ENCODE measurements around the gene OSBPL2. TPM values are rescaled to one million over a fixed set of nuclear protein-coding genes. Genes with fewer than 3 reads are reported as not detected.

The OSBPL2 gene
- polyA plus RNA-seq, 1 donor, result 33.0 TPM

DNA sequence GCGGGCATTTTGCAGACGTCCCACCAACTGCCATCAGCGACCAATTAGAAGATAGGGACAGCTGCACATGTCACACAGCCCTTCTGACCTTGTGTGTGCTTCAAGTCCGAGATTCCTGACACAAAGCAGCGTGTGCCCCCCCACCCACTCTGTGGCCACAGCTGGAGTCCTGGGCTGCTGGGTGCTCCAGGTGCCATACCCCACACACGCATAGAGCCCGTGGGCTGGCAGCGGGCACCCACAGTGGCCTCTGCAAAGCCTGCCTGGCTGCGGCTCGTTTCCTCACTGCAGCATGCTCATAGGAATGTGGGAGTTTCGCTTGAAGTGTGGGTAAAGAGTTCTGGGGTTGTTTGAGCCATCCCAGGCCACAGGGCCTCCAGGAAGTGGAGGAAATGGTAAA, 62.0 kb downstream of the OSBPL2 start:
- no peak for DNase-seq (ENCODE audit: low read depth)

GRCh38 chr20:62301111-62301668, 62.9 kb downstream of the OSBPL2 start:
- no peak for DNase-seq (ENCODE audit: low read depth)

GRCh38 chr20:62301773-62302340, 63.5 kb downstream of the OSBPL2 start:
- peak; percentile 71 for DNase-seq (ENCODE audit: low read depth)

GRCh38 chr20:62302341-62303061, 64.2 kb downstream of the OSBPL2 start, which contains the start of gene ADRM1:
Gene ADRM1 (plus strand): TSS chr20:62302997. CDS start chr20:62303569, 572 bp downstream.
- peak; percentile 88 for DNase-seq (ENCODE audit: low read depth)

DNA sequence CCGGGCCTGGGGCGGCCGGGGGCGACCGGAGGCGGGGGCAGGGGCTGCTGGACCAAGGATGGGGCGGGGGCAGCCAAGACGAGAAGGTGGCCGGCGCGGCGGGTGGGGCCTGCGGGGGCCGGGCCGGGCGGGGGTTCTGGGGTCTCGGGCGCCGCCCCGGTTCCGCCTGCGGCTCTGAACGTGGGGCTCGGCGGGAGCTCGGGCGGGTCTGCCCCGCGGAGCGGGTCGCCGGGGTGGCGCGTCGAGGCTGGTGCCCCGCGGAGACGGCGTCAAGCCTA, 64.7 kb downstream of the OSBPL2 start:
- no peak for DNase-seq (ENCODE audit: low read depth)

DNA sequence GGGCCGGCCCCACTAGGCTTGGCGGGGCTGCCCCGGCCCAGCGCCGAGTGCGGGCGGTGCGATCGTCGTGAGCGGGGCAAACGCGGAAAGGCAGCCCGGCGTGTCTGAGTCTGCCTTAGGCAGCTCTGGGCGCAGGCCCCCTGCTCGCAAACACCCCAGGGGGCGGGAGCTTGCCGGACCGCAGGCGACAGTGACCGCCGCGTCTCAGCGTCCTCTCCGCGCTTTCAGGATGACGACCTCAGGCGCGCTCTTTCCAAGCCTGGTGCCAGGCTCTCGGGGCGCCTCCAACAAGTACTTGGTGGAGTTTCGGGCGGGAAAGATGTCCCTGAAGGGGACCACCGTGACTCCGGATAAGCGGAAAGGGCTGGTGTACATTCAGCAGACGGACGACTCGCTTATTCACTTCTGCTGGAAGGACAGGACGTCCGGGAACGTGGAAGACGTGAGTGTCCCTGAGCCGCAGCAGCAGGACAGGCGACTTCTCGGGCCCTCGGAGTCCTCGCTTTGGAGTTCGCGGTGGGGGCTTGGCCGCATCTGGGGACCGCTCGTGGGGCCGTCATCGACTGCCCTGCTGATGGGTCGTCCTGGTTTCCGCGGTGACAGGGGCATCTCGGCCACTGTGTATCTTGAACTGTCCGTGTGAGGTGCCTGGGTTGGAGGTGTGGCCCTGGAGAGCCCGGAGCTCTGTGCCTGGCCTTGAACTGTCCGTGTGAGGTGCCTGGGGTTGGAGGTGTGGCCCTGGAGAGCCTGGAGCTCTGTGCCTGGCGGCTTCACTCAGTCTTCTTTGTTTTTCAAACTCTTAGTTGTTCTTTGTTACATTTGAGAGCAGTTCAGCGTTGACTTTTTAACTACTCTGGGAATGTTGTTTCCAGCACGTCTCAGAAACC, 65.3 kb downstream of the OSBPL2 start:
- DNase-seq (ENCODE audit: low read depth), result no peak

DNA sequence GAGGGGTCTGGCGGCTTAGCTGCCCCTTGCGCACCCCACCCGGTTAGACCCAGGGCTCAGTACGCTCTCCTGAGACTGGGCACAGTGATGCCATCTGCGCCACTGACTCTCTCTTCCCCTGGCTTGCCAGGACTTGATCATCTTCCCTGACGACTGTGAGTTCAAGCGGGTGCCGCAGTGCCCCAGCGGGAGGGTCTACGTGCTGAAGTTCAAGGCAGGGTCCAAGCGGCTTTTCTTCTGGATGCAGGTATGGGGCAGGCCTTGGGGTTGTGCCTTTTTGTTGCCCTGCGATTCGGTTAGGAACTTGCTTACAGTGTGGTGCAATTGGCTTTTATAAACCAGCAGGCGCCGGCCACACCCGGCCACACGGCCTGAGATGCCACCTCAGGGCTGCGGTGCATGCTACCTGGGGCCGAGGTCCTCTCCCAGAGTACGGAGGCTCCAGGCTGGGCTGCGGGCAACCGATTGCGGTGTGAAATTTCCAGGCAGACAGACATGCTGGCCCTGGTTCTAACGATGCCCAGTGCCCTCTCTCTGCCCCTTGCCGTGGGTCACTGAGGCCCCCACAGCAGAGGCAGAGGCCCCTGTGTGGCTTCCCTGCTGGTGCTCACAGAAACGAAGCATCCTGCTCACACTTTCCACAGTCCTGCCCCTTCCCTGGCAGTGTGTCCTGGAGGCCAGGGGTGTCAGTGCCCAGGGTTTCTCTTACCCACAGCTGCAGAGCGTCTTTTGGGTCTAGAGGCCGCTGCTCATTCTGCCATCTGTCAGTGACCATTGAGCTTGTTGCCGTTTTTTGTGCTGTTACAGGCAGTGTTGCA, 66.2 kb downstream of the OSBPL2 start:
- DNase-seq (ENCODE audit: low read depth), result no peak

- no peak for DNase-seq (ENCODE audit: low read depth)
Measured at GRCh38 chr20:62305149-62305764, 66.9 kb downstream of the OSBPL2 start.

GRCh38 chr20:62305765-62306413, 67.6 kb downstream of the OSBPL2 start:
- DNase-seq (ENCODE audit: low read depth), result no peak

DNA sequence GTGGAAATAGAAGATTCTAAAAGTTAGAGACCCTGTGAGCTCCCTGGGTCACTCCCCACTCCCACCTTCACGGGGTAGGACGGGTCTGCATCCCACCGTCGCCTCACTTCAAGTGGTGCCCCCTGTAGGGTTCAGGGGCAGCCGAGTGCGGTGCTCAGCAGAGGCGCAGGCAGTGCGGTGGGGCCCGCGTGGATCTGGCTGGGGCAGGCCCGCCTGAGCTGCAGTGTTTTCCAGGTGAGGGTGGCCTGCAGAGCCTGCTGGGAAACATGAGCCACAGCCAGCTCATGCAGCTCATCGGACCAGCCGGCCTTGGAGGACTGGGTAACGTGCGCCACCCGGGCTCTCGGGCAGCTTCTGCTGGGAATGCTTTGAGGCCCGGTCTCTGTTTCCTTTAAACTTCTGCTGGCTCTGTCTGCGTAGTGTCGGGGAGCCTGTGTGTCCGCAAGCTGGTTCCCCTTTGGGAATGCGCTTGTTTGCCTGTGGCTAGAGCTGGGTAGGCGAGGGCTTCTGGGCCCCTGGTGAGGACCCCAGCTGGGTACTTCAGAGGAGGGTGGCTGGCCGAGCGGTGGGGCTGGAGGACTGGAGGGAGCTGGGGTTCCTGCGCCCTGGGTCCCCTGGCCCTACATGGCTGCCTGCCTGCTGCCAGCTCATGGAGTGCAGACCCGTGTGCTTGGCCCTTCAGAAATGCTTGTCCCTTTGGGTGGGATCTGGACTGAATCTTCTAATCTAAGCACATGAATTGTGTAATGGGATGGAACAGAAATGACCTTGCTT, 68.3 kb downstream of the OSBPL2 start:
- no peak for DNase-seq (ENCODE audit: low read depth)

DNA sequence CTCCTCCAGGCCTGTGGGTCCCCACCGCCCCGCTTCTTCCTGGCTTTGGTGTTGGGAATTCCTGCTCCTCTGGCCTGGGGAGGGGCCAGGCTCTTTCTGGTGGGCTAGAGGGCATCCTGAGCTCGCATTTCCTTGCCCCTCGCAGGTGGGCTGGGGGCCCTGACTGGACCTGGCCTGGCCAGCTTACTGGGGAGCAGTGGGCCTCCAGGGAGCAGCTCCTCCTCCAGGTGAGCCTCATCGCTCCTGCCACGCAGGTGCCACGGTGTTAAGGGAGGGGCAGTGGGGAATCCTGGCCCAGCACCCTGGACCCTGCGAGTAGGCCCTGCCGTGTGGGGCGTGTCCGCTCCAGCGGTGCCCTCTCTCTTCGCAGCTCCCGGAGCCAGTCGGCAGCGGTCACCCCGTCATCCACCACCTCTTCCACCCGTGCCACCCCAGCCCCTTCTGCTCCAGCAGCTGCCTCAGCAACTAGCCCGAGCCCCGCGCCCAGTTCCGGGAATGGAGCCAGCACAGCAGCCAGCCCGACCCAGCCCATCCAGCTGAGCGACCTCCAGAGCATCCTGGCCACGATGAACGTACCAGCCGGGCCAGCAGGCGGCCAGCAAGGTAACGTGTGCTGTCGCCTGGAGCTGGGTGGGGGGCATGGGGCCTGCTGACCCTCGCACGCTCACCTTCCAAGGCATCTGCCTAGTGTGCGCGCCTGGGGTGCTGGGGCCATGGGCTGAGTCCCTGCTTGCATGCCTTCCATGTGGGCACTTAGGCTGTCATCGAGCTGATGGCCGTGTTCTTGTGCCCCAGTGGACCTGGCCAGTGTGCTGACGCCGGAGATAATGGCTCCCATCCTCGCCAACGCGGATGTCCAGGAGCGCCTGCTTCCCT, 69.1 kb downstream of the OSBPL2 start:
- DNase-seq (ENCODE audit: low read depth), result no peak

DNA sequence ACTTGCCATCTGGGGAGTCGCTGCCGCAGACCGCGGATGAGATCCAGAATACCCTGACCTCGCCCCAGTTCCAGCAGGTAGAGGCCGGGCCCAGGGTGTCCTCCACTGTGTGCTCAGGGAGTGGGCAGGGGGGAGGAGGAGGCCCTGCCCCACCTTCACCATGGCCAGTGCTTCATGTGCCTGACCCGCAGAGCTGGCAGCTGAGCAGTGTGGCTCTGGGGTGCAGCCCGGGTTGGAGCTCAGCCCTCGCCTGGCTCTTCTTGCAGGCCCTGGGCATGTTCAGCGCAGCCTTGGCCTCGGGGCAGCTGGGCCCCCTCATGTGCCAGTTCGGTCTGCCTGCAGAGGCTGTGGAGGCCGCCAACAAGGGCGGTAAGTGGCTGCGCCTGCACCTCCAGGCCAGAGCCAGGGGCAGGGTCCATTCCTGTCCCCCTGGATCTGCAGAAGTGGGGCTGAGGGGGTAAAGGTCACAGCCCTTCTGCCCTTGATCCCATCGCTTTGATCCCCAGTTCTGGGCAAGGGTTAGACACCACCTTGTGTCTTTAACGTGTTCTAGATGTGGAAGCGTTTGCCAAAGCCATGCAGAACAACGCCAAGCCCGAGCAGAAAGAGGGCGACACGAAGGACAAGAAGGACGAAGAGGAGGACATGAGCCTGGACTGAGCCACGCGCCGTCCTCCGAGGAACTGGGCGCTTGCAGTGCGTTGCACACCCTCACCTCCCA, 69.9 kb downstream of the OSBPL2 start:
- DNase-seq (ENCODE audit: low read depth), result no peak

GRCh38 chr20:62309198-62309944, 71.0 kb downstream of the OSBPL2 start:
- DNase-seq (ENCODE audit: low read depth), result no peak

DNA sequence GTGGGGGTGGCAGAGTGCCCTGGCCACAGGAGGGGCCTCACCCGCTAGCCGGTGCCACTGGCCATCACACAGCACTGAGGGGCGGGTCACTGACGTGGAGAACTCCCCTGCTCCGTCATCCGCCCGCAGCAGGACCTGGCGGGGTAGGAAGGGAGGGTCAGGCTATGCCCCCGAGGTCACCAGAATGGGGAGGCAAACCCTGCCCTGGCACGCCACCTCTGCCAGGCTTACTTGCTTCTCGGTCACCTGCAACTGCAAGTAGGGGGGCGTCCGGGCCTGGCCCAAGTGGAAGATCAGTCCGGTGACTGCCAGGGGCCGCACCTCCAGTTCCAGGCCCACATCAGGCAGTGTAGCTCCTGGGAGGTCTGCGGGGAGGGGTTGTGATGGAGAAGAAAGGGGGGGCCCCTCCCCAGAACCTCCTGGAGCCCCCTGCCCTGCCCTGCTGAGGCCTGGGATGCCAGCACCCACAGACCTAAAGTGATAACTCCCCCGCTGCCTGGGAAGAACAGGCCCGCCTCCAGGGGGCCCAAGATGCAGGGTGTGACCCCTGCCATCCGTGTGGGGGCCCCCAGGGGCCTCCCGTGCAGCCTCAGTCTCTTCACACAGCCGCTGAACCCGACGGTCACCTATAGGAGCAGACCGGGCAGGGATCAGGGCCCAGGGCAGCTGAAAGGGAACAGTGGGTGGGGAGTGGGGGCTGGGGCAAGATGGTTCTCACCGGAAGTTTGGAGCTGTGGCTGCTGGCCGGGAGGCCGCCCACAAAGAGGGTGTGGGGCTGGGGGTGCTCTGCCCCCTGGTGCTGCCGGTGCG, 71.8 kb downstream of the OSBPL2 start:
- no peak for DNase-seq (ENCODE audit: low read depth)

- DNase-seq (ENCODE audit: low read depth), result no peak
Measured at GRCh38 chr20:62310757-62311121, 72.4 kb downstream of the OSBPL2 start.

DNA sequence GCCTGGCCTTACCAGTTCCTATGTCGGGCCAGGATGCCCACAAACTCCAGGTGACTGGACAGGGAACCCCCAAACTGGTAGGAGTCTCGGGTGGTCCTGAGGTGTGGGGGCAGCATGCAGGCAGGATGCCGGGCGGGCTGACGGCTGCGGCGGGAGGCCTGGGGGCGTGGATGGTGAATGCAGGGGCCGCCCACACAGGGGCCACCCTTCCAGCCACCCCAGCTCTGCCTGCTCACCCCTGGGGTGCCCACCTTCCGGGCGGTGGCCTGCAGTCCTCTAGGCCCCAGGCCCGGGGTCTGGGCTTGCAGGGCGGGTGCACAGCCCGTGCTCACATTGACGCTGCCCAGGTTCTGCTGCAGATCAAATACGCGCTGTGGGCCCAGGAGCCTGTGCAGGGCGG, 72.8 kb downstream of the OSBPL2 start:
- DNase-seq (ENCODE audit: low read depth), result no peak
